ENCODE measurements around the gene CLEC1B.
"Not testable (repeated sequence)": the region's sequence is repeated elsewhere in the genome, so short reads cannot be mapped to it uniquely, and the experiment has no call there.

Gene CLEC1B

DNA sequence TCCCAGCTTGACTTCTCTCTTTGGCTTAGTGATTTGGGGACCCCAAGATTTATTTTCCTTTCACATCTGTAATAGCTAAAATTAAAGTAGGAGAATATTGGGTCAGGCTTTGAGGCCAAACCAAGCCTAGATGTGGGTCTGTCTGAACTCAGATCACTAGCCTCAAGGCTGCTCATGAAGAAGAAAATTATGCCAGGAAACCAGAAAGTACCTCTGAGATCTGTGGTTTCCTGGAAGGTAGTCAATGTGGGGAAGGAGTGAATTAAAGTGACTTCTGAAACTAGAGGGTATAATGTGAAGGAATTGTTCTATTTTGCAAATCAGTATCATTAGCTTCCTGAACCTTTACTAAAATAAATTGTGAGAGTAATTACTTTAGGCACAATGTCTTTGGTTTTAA is 41.1 kb downstream of the CLEC1B start:
- no peak for DNase-seq (ENCODE audit: low read depth)
- TF ChIP-seq, protein P1, sequence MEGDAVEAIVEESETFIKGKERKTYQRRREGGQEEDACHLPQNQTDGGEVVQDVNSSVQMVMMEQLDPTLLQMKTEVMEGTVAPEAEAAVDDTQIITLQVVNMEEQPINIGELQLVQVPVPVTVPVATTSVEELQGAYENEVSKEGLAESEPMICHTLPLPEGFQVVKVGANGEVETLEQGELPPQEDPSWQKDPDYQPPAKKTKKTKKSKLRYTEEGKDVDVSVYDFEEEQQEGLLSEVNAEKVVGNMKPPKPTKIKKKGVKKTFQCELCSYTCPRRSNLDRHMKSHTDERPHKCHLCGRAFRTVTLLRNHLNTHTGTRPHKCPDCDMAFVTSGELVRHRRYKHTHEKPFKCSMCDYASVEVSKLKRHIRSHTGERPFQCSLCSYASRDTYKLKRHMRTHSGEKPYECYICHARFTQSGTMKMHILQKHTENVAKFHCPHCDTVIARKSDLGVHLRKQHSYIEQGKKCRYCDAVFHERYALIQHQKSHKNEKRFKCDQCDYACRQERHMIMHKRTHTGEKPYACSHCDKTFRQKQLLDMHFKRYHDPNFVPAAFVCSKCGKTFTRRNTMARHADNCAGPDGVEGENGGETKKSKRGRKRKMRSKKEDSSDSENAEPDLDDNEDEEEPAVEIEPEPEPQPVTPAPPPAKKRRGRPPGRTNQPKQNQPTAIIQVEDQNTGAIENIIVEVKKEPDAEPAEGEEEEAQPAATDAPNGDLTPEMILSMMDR (conservative IDR thresholded peaks at IDR 0.05; ENCODE audit: low read depth, low read length): no peak
- no peak overlapping the region for H3K4me3 ChIP-seq (ENCODE audit: low read length)

DNA sequence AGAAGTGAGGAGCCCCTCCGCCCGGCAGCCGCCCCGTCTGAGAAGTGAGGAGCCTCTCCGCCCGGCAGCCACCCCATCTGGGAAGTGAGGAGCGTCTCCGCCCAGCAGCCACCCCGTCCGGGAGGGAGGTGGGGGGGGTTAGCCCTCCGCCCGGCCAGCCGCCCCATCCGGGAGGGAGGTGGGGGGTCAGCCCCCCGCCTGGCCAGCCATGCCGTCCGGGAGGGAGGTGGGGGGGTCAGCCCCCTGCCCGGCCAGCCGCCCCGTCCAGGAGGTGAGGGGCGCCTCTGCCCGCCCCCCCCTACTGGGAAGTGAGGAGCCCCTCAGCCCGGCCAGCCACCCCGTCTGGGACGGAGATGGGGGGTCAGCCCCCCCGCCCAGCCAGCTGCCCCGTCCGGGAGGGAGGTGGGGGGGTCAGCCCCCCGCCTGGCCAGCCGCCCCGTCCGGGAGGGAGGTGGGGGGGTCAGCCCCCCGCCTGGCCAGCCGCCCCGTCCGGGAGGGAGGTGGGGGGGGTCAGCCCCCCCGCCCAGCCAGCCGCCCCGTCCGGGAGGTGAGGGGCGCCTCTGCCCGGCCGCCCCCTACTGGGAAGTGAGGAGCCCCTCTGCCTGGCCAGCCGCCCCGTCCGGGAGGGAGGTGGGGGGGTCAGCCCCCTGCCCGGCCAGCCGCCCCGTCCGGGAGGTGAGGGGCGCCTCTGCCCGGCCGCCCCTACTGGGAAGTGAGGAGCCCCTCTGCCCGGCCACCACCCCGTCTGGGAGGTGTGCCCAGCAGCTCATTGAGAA is 45.8 kb downstream of the CLEC1B start:
- not testable (repeated sequence) for DNase-seq (ENCODE audit: low read depth); H3K4me3 ChIP-seq (ENCODE audit: low read length)

DNA sequence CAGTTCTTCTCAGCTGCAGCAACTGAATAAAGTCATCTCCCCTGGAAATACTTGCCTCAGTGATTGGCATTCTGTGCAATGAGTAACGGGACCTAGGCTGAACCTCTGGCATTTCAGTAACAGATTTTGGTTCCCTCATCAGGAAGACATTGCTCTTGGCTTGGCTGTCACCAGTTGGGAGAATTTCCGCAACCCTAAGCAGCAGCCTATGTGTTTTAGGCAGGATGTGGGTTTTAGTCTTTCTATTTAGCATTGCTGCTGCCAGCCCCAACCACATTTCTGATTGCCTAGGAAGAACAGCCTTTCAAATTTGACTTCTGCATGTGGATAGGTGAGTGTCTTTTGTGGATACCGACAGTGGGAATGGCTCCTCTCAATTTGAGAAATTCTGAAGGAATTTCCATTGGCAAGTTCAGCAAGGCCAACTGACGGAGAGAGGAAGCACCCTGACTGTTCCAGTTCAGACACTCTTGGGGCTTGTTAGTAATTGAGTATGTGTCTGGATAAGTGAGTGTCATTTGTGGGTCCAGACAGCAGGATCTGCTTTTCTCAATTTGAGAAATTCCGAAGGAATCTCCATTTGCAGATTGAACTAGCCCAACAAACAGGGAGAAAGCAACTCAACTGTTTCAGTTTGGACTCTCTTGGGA is 47.8 kb downstream of the CLEC1B start:
- no peak overlapping the region for H3K4me3 ChIP-seq (ENCODE audit: low read length)
- DNase-seq (ENCODE audit: low read depth): no peak
- TF ChIP-seq, protein P1 (conservative IDR thresholded peaks at IDR 0.05; ENCODE audit: low read depth, low read length): no peak

DNA sequence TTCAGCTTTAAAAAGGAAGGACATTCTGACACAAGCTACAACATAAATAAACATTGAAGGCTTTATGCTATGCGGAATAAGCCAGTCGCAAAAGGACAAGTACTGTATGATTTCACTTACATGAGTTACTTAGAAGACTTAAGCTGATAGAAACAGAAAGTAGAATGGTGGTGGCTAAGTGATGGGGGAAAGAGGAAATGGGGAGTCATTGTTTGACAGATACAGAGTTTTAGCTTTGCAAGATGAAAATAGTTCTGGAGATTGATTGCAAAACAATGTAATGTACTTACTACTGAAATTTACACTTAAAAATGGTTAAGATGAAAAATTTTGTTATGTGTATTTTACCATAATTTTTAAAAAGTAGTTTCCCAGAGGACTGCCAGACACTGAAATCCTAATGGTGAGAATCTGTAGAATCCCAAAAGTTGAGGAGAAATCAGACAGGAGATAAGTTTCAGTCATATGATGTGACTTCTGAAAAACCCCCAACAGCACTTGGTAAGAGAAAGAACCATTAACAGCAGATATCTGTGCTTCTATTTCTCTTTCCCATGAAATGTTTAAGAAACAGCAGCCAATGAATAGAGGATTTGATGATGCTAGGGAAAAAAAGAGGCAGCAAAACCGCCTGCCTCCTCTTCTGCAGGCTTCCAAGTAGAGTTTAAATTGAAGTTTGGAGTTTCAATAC is 50.2 kb downstream of the CLEC1B start:
- DNase-seq (ENCODE audit: low read depth): no peak
- no peak overlapping the region for H3K4me3 ChIP-seq (ENCODE audit: low read length)
- TF ChIP-seq, protein P1 (conservative IDR thresholded peaks at IDR 0.05; ENCODE audit: low read depth, low read length): no peak

DNA sequence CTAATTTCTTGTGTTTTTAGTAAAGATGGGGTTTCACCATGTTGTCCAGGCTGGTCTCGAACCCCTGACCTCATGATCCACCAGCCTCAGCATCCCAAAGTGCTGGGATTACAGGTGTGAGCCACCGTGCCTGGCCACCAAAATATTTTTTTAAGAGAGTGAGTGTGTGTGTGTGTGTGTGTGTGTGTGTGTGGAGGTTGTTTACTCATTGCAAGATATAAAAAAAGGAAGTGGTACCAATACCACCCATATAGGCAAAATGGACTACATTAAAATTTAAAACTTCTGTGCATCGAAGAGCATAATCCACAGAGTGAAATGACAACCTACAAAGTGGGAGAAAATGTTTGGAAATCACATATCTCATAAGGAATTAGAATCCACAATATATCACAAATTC is 51.2 kb downstream of the CLEC1B start:
- H3K4me3 ChIP-seq (ENCODE audit: low read length): no peak overlapping the region
- TF ChIP-seq, protein P1 (conservative IDR thresholded peaks at IDR 0.05; ENCODE audit: low read depth, low read length): no peak
- DNase-seq (ENCODE audit: low read depth): no peak

DNA sequence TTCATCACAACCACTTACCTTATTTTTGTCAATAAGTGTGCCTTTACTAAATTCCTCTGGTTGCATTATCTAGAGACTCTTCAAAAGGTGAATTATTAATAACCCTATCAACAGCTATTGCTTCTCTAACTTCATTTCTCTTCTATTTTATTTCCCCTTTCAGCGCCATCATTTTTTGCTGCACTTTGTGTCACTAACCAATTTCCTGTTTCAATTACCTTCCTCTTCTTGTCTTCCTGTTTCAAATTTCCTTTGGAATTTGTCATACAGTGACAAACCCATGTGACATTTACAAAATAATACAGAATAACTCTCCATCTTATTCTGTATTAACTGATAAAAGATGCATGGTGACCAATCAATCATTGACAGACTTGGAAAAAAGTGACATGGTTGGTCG is 54.5 kb downstream of the CLEC1B start:
- DNase-seq (ENCODE audit: low read depth): no peak
- TF ChIP-seq, protein P1 (conservative IDR thresholded peaks at IDR 0.05; ENCODE audit: low read depth, low read length): no peak
- no peak overlapping the region for H3K4me3 ChIP-seq (ENCODE audit: low read length)

DNA sequence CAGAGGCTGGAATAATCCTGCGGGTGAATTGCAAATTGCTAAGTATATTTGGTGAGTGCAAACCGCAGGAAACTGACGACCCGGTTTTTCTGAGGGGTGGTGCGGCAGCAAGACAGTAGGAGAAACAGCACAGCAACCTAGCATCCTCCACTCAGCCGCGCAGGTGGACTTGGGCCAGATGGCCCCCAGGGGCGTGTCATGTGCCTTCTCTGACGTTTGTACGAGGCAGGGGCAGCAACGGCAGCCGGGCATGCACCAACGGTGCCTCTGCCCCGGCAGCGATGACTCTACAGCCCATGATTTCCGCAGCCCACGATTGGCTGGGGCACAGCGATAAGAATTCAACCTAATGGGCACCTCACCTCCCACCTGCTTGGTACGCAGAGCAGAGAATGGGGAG is 55.7 kb downstream of the CLEC1B start:
- no peak for DNase-seq (ENCODE audit: low read depth)
- TF ChIP-seq, protein P1 (conservative IDR thresholded peaks at IDR 0.05; ENCODE audit: low read depth, low read length): no peak
- H3K4me3 ChIP-seq (ENCODE audit: low read length): no peak overlapping the region

All from retinal pigment epithelial cell (primary cell).